ENCODE data around the gene REL. TPM values are rescaled to one million over a fixed set of nuclear protein-coding genes. Genes with fewer than 3 reads are reported as not detected.

REL gene
- total RNA-seq, 4 donors from 2014 or later = 10.5 to 17.3 (median 12.7) TPM

- H3K4me3 ChIP-seq = no peak overlapping the region
- H3K27ac ChIP-seq = no peak overlapping the region
- WGBS, 2 donors = 90 to 93% methylated on average over 4 of the region's 4 CpGs
- H3K4me1 ChIP-seq = peaks cover 0 to 4% (median under 1%) of the 10 kb centered on the region in 4 donors
- TF ChIP-seq EP300 (IDR thresholded peaks at IDR 0.05) = no peak
- TF ChIP-seq CTCF (IDR thresholded peaks at IDR 0.05) = no peak
- no peak for TF ChIP-seq POLR2A (IDR thresholded peaks at IDR 0.05)
- no peaks in the 10 kb centered on the region for H3K9me3 ChIP-seq
- DNase-seq (ENCODE audit: low spot score in 2 of 2) = no peak
- no peaks in the 10 kb centered on the region for H3K27me3 ChIP-seq
- peaks cover 0 to 7% (median 0%) of the 10 kb centered on the region in 3 donors for H3K36me3 ChIP-seq
These were observed 80.1 kb downstream of the REL start for GRCh38 chr2:60961457-60961856.

DNA sequence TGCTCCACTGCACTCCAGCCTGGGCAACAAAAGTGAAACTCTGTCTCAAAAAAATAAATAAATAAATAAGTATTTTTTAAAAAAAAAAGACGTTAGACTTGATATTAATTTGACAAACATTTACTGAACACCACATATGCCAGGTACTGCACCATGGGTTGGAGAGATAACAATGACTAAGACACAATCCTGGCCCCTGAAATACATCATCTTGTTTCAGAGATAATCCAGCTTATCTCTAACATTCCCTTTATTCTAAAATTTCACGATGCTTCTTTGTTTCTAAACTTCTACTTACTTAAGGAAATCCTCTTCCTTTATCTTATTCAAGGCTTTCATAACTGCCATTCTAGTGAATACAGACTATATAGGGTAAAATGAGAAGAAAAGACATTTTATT is 81.2 kb downstream of the REL start:
- H3K4me3 ChIP-seq = no peak overlapping the region

DNA sequence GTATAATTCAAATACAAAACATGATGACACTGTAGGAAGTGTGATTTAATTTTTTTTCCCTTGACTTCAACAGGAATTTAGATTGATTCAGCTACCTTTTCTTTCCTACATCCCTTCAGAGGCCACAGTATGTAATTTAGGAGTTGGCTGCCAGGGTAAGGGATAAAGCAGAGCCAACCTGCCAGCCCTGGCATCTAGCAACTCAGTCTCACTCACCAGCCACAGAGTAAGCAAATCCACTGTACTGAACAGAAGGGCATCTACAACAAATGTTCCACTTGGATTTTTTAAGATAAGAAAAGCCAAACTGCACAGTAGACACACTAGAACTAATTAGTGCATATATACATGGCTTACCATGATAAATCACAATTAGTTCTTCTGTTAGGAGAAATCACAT is 81.8 kb downstream of the REL start:
- Histone ChIP-seq H3K4me1 (peaks cover 0 to 4% (median 2%) of the 10 kb centered on the region in 4 donors), H3K27ac (no peak overlapping the region), H3K4me3 (no peak overlapping the region), H3K36me3 (peaks cover 0 to 7% (median 0%) of the 10 kb centered on the region in 3 donors), H3K27me3 (no peaks in the 10 kb centered on the region), H3K9me3 (no peaks in the 10 kb centered on the region)
- DNase-seq (ENCODE audit: low spot score in 2 of 2) = no peak
- TF ChIP-seq POLR2A (IDR thresholded peaks at IDR 0.05) (no peak), CTCF (IDR thresholded peaks at IDR 0.05) (no peak), EP300 (IDR thresholded peaks at IDR 0.05) (no peak)

More for the DNA sequence above, 81.2 kb downstream of the REL start:
- H3K4me1 ChIP-seq = peaks cover 0 to 4% (median 2%) of the 10 kb centered on the region in 4 donors
- no peaks in the 10 kb centered on the region for H3K27me3 ChIP-seq
- no peak for DNase-seq (ENCODE audit: low spot score in 2 of 2)
- no peaks in the 10 kb centered on the region for H3K9me3 ChIP-seq
- H3K27ac ChIP-seq = no peak overlapping the region
- WGBS, 2 donors = 87 to 89% methylated on average over 2 of the region's 2 CpGs
- no peak for TF ChIP-seq EP300 (IDR thresholded peaks at IDR 0.05)
- peaks cover 0 to 7% (median 0%) of the 10 kb centered on the region in 3 donors for H3K36me3 ChIP-seq

DNA sequence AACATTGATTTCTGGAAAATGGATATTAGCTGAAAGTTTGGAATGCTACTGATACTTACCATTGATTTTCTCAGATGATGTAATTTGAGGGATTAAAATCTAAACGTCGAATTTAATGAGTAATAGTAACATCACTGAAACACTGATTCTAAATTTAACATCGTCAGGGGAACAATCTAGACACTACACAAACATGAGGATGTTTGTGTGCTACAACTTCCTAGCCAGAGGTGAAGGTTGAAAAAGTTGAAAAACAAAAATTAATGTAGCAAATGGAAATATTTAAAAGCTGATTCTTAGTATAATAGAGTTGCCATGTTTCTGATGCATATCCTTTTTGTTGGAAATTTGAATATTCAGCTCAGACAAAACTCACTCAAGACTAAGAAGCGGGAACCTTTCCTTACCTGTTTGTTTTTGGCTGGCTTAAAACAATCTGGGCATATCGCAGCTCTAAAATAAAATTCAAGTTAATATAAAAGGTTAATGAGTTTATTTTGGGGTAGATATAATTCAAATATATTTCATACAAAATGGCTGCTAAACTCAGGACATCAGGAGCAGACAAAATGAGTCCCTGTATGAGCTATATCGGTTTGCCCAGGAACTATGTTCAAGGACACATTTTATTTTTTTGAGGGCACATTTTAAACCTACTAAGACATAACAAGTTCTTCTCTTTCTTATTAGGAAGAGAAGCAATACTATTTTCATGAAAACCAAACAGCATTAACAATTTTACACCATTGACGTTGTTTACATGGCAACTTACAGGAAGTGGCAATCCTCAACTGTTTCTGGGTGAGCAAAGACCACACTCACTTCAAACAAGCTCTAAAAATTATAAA is 83.5 kb downstream of the REL start:
- DNase-seq (ENCODE audit: low spot score in 2 of 2) = no peak
- TF ChIP-seq POLR2A (IDR thresholded peaks at IDR 0.05) (no peak), EP300 (IDR thresholded peaks at IDR 0.05) (no peak), CTCF (IDR thresholded peaks at IDR 0.05) (no peak)
- Histone ChIP-seq H3K27me3 (no peaks in the 10 kb centered on the region), H3K9me3 (no peaks in the 10 kb centered on the region), H3K36me3 (no peaks in the 10 kb centered on the region), H3K27ac (no peak overlapping the region), H3K4me1 (peaks cover 0 to 4% (median 2%) of the 10 kb centered on the region in 4 donors), H3K4me3 (no peak overlapping the region)
- WGBS, 2 donors = 73 to 78% methylated on average over 7 of the region's 7 CpGs

GRCh38 chr2:60965499-60965785 is 84.1 kb downstream of the REL start:
- Histone ChIP-seq H3K4me1 (peaks cover 0 to 4% (median 2%) of the 10 kb centered on the region in 4 donors), H3K27ac (no peak overlapping the region), H3K4me3 (no peak overlapping the region), H3K27me3 (no peaks in the 10 kb centered on the region), H3K9me3 (no peaks in the 10 kb centered on the region), H3K36me3 (no peaks in the 10 kb centered on the region)
- DNase-seq (ENCODE audit: low spot score in 2 of 2) = no peak
- TF ChIP-seq CTCF (IDR thresholded peaks at IDR 0.05) (no peak), EP300 (IDR thresholded peaks at IDR 0.05) (no peak), POLR2A (IDR thresholded peaks at IDR 0.05) (no peak)

Data from tibial nerve (tissue), 4 donors.